GM12891 (cell line): ENCODE results near the gene OGG1.

ENCODE experiments used
- POLR2A ChIP-seq: IDR thresholded peaks from 2 replicates; pipeline ENCODE4 v1.6.1; 2011; ENCODE audit warnings: low read depth, low read length, control low read depth
- POLR2AphosphoS5 ChIP-seq: IDR thresholded peaks from 2 replicates; pipeline ENCODE4 v1.6.1; 2011; ENCODE audit warnings: low read depth, low read length, control low read depth
- TAF1 ChIP-seq: IDR thresholded peaks from 2 replicates; pipeline ENCODE4 v1.6.1; 2011; ENCODE audit warnings: low read depth, low read length, control low read depth

- no peak for TF ChIP-seq POLR2A
- TF ChIP-seq TAF1: no peak
- no peak for TF ChIP-seq POLR2AphosphoS5
Measured at GRCh38 chr3:9732080-9732739, 17.5 kb upstream of the OGG1 start.
